ENCODE results near the gene SPINK9. TPM values are rescaled to one million over a fixed set of nuclear protein-coding genes. Genes with fewer than 3 reads are reported as not detected.

Gene SPINK9
- under 1 TPM in 3 of 4 donors, not detected in 1; 0.27 to 0.53 (median 0.30) TPM for polyA plus RNA-seq (ENCODE audit: insufficient read length in 4 of 4)

GRCh38 chr5:148335259-148335658 lies at the start of gene SPINK9:
Gene SPINK9 (plus strand): TSS chr5:148335559. CDS start chr5:148335614, 55 bp downstream.
- no peak for DNase-seq (ENCODE audit: low read depth in 4 of 4, low spot score in 3 of 4)

GRCh38 chr5:148290271-148291195 lies 44.8 kb upstream of the SPINK9 start:
- DNase-seq (ENCODE audit: low read depth in 4 of 4, low spot score in 3 of 4) = no peak

- DNase-seq (ENCODE audit: low read depth in 4 of 4, low spot score in 3 of 4) = no peak
Measured at GRCh38 chr5:148297731-148298130, 37.6 kb upstream of the SPINK9 start.

- no peak for DNase-seq (ENCODE audit: low read depth in 4 of 4, low spot score in 3 of 4)
Measured at GRCh38 chr5:148306446-148306845, 28.9 kb upstream of the SPINK9 start.

- no peak for DNase-seq (ENCODE audit: low read depth in 4 of 4, low spot score in 3 of 4)
Measured at GRCh38 chr5:148309019-148309418, 26.3 kb upstream of the SPINK9 start.

- no peak for DNase-seq (ENCODE audit: low read depth in 4 of 4, low spot score in 3 of 4)
Measured at GRCh38 chr5:148309746-148310145, 25.6 kb upstream of the SPINK9 start.

GRCh38 chr5:148311484-148311883 lies 23.9 kb upstream of the SPINK9 start:
- DNase-seq (ENCODE audit: low read depth in 4 of 4, low spot score in 3 of 4) = no peak

- DNase-seq (ENCODE audit: low read depth in 4 of 4, low spot score in 3 of 4) = no peak
Measured at GRCh38 chr5:148312153-148312552, 23.2 kb upstream of the SPINK9 start, which contains the start of gene SPINK7. Gene SPINK7 (plus strand): TSS chr5:148312423. CDS start chr5:148312484, 61 bp downstream.

- DNase-seq (ENCODE audit: low read depth in 4 of 4, low spot score in 3 of 4) = no peak
Measured at GRCh38 chr5:148314187-148314586, 21.2 kb upstream of the SPINK9 start.

- DNase-seq (ENCODE audit: low read depth in 4 of 4, low spot score in 3 of 4) = no peak
Measured at GRCh38 chr5:148314731-148315130, 20.6 kb upstream of the SPINK9 start.

- DNase-seq (ENCODE audit: low read depth in 4 of 4, low spot score in 3 of 4) = peak in 1 of 4 donors; percentile 10
Measured at GRCh38 chr5:148320011-148320963, 15.1 kb upstream of the SPINK9 start.

- no peak for DNase-seq (ENCODE audit: low read depth in 4 of 4, low spot score in 3 of 4)
Measured at GRCh38 chr5:148333262-148333849, 2.0 kb upstream of the SPINK9 start.

- DNase-seq (ENCODE audit: low read depth in 4 of 4, low spot score in 3 of 4) = no peak
Measured at GRCh38 chr5:148336704-148337435, 1.5 kb downstream of the SPINK9 start.

- DNase-seq (ENCODE audit: low read depth in 4 of 4, low spot score in 3 of 4) = no peak
Measured at GRCh38 chr5:148342371-148343045, 7.1 kb downstream of the SPINK9 start.

GRCh38 chr5:148343046-148343407 lies 7.7 kb downstream of the SPINK9 start:
- no peak for DNase-seq (ENCODE audit: low read depth in 4 of 4, low spot score in 3 of 4)

- DNase-seq (ENCODE audit: low read depth in 4 of 4, low spot score in 3 of 4) = no peak
Measured at GRCh38 chr5:148343603-148344487, 8.5 kb downstream of the SPINK9 start.

- DNase-seq (ENCODE audit: low read depth in 4 of 4, low spot score in 3 of 4) = no peak
Measured at GRCh38 chr5:148347706-148348105, 12.3 kb downstream of the SPINK9 start.

GRCh38 chr5:148352696-148353095 lies 17.3 kb downstream of the SPINK9 start:
- DNase-seq (ENCODE audit: low read depth in 4 of 4, low spot score in 3 of 4) = no peak
